BE2C (cell line): Measurements from ENCODE around the gene HK3.

Experiments
- DNase-seq: peaks from one replicate; pipeline ENCODE4 v3.0.0-alpha.2; 2020
- H3K27me3 ChIP-seq: fragments of 250-450 bp; sonication (Bioruptor Pico); 2 replicates; pipeline ENCODE4 v1.5.1; 2020; ENCODE audit warnings: mild to moderate bottlenecking
- H3K36me3 ChIP-seq: fragments of 250-450 bp; sonication (Bioruptor Pico); 2 replicates; pipeline ENCODE4 v1.5.1; 2020; ENCODE audit warnings: mild to moderate bottlenecking
- H3K4me1 ChIP-seq: fragments of 250-450 bp; sonication (Bioruptor Pico); 2 replicates; pipeline ENCODE4 v1.5.1; 2020
- H3K4me3 ChIP-seq: 2 replicates; pipeline ENCODE4 v1.5.1; 2011; ENCODE audit warnings: low read depth, low read length
- H3K9me3 ChIP-seq: fragments of 250-450 bp; sonication (Bioruptor Pico); 2 replicates; pipeline ENCODE4 v1.5.1; 2020
- CTCF ChIP-seq: IDR thresholded peaks from 2 replicates; pipeline ENCODE4 v1.5.1; 2012; ENCODE audit warnings: mild to moderate bottlenecking, low read depth, low read length

Gene HK3

GRCh38 chr5:176906796-176907195 lies 7.7 kb upstream of the HK3 start:
- Histone ChIP-seq H3K4me3 (no peak overlapping the region), H3K36me3 (peaks cover 50% of the 10 kb centered on the region), H3K9me3 (no peaks in the 10 kb centered on the region), H3K4me1 (no peaks in the 10 kb centered on the region), H3K27me3 (no peaks in the 10 kb centered on the region)
- no peak for TF ChIP-seq CTCF
- no peak for DNase-seq

- DNase-seq = no peak
- Histone ChIP-seq H3K9me3 (no peaks in the 10 kb centered on the region), H3K4me3 (no peak overlapping the region), H3K27me3 (no peaks in the 10 kb centered on the region), H3K36me3 (peaks cover 50% of the 10 kb centered on the region), H3K4me1 (no peaks in the 10 kb centered on the region)
- no peak for TF ChIP-seq CTCF
Observed at GRCh38 chr5:176906126-176906525, 7.0 kb upstream of the HK3 start.

DNA sequence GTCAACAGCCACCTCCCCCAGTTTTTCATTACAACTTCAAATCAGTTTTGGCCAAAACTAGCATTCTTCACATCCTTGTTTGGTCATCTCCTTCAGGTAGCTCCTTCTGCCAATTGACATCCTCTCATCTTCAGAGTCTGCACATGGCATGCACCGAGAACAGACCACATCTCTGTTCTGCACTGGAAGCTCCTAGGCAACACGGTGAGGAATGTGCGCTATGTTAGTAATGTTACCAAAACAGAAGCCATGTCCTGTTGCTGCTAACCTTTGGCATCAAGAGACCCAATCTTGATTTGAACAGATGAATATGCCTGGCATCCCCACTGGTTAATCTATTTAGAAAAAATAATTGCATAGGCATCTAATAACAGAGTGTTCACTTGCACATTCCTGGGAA lies 5.1 kb upstream of the HK3 start:
- H3K4me1 ChIP-seq = no peaks in the 10 kb centered on the region
- H3K4me3 ChIP-seq = no peak overlapping the region
- no peaks in the 10 kb centered on the region for H3K27me3 ChIP-seq
- H3K36me3 ChIP-seq = peaks cover 46% of the 10 kb centered on the region
- no peaks in the 10 kb centered on the region for H3K9me3 ChIP-seq
- no peak for DNase-seq
- TF ChIP-seq CTCF = no peak

DNA sequence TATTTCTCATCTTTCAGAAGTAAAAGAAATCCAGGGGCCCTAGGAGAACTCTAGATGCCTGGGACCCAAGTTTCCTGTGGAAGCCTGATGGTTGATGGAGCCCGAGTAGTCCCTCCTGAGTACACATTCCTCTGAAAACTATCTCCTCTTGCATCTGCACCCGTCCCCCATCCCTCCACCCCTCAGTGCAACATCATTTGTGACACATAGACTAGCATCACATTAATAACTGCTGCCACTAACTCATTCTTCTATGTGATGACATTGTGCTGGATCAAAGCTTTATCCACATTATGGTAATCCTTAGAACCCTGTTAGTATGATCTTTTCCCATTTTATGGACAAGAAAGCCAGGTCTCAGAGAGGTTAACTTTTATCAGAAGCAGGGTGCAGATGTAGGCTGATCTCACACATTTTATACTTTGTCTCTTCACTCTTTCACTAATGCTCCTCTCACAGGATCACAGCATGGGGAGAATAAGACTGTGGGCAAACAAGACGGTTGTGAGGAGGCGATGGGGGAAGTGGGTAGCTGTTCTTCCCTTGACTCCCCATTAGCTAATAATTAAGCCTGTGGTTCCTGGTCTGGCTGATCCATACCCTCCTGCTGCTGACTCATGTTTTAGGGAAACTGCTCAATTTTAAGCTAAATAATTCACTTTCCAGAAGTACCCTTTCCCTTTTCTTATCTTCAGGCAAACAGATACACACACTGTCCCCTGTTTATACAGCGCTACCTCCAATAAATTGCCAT lies 3.9 kb upstream of the HK3 start:
- no peak for TF ChIP-seq CTCF
- DNase-seq = no peak
- H3K27me3 ChIP-seq = no peaks in the 10 kb centered on the region
- no peak overlapping the region for H3K4me3 ChIP-seq
- H3K4me1 ChIP-seq = no peaks in the 10 kb centered on the region
- no peaks in the 10 kb centered on the region for H3K9me3 ChIP-seq
- peaks cover 43% of the 10 kb centered on the region for H3K36me3 ChIP-seq

DNA sequence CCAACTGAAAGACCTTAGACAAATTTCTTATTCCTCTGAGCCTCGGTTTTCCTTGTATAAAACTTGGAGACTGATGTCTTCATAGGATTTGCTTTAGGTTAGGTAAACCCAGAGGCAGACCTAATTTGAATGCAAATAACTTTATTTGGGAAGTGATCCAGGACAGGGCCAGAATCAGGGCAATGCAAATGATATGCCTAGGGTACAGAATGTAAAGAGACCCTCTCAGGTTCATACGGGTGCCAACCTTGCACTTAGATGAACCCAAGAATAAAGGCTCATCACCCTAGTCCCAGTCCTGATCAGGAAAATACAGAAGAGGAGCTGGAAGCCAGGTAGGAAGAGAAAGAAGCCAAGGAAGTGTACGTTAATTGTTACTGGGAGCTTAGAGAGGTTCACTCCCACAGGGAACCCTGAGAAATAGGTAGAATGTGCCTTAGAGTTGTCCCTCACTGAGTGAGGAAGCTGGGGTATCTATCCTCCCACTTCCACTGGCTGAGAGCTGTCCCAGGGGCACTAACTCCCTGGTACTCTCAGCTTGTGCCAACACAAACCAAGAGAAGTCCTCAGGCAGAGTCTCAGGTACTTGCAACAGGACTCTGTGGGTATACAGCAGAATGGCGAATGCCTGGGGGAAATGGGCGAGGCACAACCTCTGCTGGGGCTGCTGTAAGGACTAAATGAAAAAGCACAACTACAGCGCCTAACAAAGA lies 3.1 kb upstream of the HK3 start:
- no peak for DNase-seq
- Histone ChIP-seq H3K9me3 (no peaks in the 10 kb centered on the region), H3K36me3 (peaks cover 43% of the 10 kb centered on the region), H3K4me3 (no peak overlapping the region), H3K27me3 (no peaks in the 10 kb centered on the region), H3K4me1 (no peaks in the 10 kb centered on the region)
- no peak for TF ChIP-seq CTCF
